Stimulated activated CD4-positive, alpha-beta T cell treated with anti-CD3 and anti-CD28 coated beads, Interleukin-1b, Interleukin-23, amount 100 ng/mL, for 1 hour (primary cell): Measurements from ENCODE around the gene NXN.
"Not testable (repeated sequence)": the region's sequence is repeated elsewhere in the genome, so short reads cannot be mapped to it uniquely, and the experiment has no call there.

ENCODE experiments used
- DNase-seq, 2 donors: peaks; one replicate each; pipeline ENCODE4 v3.0.0-alpha.2; 2020; ENCODE audit warnings: low read depth in 2 of 2

Gene NXN

GRCh38 chr17:1006054-1006453 lies 26.5 kb upstream of the NXN start:
- no peak for DNase-seq

- DNase-seq, result no peak
Observed at GRCh38 chr17:1005361-1005946, 25.9 kb upstream of the NXN start.

GRCh38 chr17:1004769-1005295 lies 25.3 kb upstream of the NXN start:
- DNase-seq, result no peak

- DNase-seq, result no peak
Observed at GRCh38 chr17:1003972-1004768, 24.6 kb upstream of the NXN start.

- DNase-seq, result no peak
Observed at GRCh38 chr17:1003633-1003971, 24.0 kb upstream of the NXN start.

GRCh38 chr17:1002771-1003555 lies 23.4 kb upstream of the NXN start:
- DNase-seq, result no peak

- no peak for DNase-seq
Observed at GRCh38 chr17:1002412-1002753, 22.8 kb upstream of the NXN start.

GRCh38 chr17:1001640-1002411 lies 22.2 kb upstream of the NXN start:
- DNase-seq, result no peak

GRCh38 chr17:1000597-1001461 lies 21.3 kb upstream of the NXN start:
- DNase-seq, result no peak

- no peak for DNase-seq
Observed at GRCh38 chr17:998111-998510, 18.5 kb upstream of the NXN start.

- peak; percentile 71 to 77 for DNase-seq
Observed at GRCh38 chr17:996554-997344, 17.2 kb upstream of the NXN start, which contains the start of gene TIMM22. Gene TIMM22 (plus strand): TSS chr17:997129. CDS start chr17:997143, 14 bp downstream.

- DNase-seq, result not testable (repeated sequence)
Observed at GRCh38 chr17:995324-995723, 15.7 kb upstream of the NXN start.

- DNase-seq, result no peak
Observed at GRCh38 chr17:992933-993332, 13.4 kb upstream of the NXN start.

- DNase-seq, result no peak
Observed at GRCh38 chr17:988561-988960, 9.0 kb upstream of the NXN start.

- no peak for DNase-seq
Observed at GRCh38 chr17:987931-988330, 8.4 kb upstream of the NXN start.

GRCh38 chr17:986322-986929 lies 6.8 kb upstream of the NXN start:
- no peak for DNase-seq

GRCh38 chr17:983921-984320 lies 4.3 kb upstream of the NXN start:
- DNase-seq, result no peak

- no peak for DNase-seq
Observed at GRCh38 chr17:981292-981658, 1.7 kb upstream of the NXN start.

- DNase-seq, result peak; percentile 45 to 55
Observed at GRCh38 chr17:980406-981291, 1.1 kb upstream of the NXN start.
